OCI-M2 (cell line): Measurements from ENCODE around the gene AR.

Source experiments
- DNase-seq: peaks from one replicate; lab custom pipeline; 2025; ENCODE audit not compliant: unreplicated experiment; lab: John Stamatoyannopoulos, UW

AR gene

GRCh38 chrX:67543818-67544217, at the start of gene AR:
Gene AR, plus strand, starts transcription at chrX:67544021. Its CDS starts 1,126 bp downstream, at chrX:67545147.
- DNase-seq, result no peak

- DNase-seq, result no peak
Observed at GRCh38 chrX:67500617-67501016, 43.2 kb upstream of the AR start.

GRCh38 chrX:67503004-67503403, 40.8 kb upstream of the AR start:
- DNase-seq, result no peak

- no peak for DNase-seq
Observed at GRCh38 chrX:67503453-67503852, 40.4 kb upstream of the AR start.

- DNase-seq, result no peak
Observed at GRCh38 chrX:67520671-67521070, 23.1 kb upstream of the AR start.

GRCh38 chrX:67523002-67523681, 20.7 kb upstream of the AR start:
- no peak for DNase-seq

- no peak for DNase-seq
Observed at GRCh38 chrX:67523932-67524331, 19.9 kb upstream of the AR start.

- no peak for DNase-seq
Observed at GRCh38 chrX:67524428-67524827, 19.4 kb upstream of the AR start.

- DNase-seq, result no peak
Observed at GRCh38 chrX:67524950-67525691, 18.7 kb upstream of the AR start.

- no peak for DNase-seq
Observed at GRCh38 chrX:67536564-67536963, 7.3 kb upstream of the AR start.

GRCh38 chrX:67538383-67538782, 5.4 kb upstream of the AR start:
- no peak for DNase-seq

GRCh38 chrX:67544281-67545035, 637 bp downstream of the AR start:
- DNase-seq, result no peak

- DNase-seq, result no peak
Observed at GRCh38 chrX:67545036-67545821, 1.4 kb downstream of the AR start.

- DNase-seq, result no peak
Observed at GRCh38 chrX:67545893-67546495, 2.2 kb downstream of the AR start.

- no peak for DNase-seq
Observed at GRCh38 chrX:67546496-67547423, 2.9 kb downstream of the AR start.

- no peak for DNase-seq
Observed at GRCh38 chrX:67555578-67556203, 11.9 kb downstream of the AR start.

GRCh38 chrX:67558267-67558666, 14.4 kb downstream of the AR start:
- no peak for DNase-seq

- DNase-seq, result no peak
Observed at GRCh38 chrX:67563469-67564448, 19.9 kb downstream of the AR start.
